Measurements from ENCODE around the gene VAMP2.
A peak's percentile ranks its signal among the peaks of the same experiment; 100 is the strongest.

The VAMP2 gene

GRCh38 chr17:8189041-8189710 is 26.4 kb upstream of the VAMP2 start:
- Histone ChIP-seq H3K9me3 (ENCODE audit: control insufficient read depth, low read length) (no peaks in the 10 kb centered on the region), H3K27me3 (ENCODE audit: control insufficient read depth, insufficient read depth, low read length, poor library complexity, severe bottlenecking) (peaks cover 21% of the 10 kb centered on the region), H3K4me1 (ENCODE audit: control insufficient read depth, insufficient read depth, low read length) (peaks cover 17% of the 10 kb centered on the region), H3K4me3 (ENCODE audit: insufficient read depth, low read depth, low read length) (peak overlapping the region; percentile 58), H3K36me3 (ENCODE audit: control insufficient read depth, insufficient read depth, low read length) (no peaks in the 10 kb centered on the region), H3K27ac (ENCODE audit: insufficient read depth, low read depth, low read length, poor library complexity, severe bottlenecking) (no peak overlapping the region)
- 13% methylated on average over 67 of the region's 67 CpGs for WGBS, 2 experiments

- Histone ChIP-seq H3K27me3 (ENCODE audit: control insufficient read depth, insufficient read depth, low read length, poor library complexity, severe bottlenecking) (peaks cover 21% of the 10 kb centered on the region), H3K4me1 (ENCODE audit: control insufficient read depth, insufficient read depth, low read length) (peaks cover 17% of the 10 kb centered on the region), H3K27ac (ENCODE audit: insufficient read depth, low read depth, low read length, poor library complexity, severe bottlenecking) (no peak overlapping the region), H3K9me3 (ENCODE audit: control insufficient read depth, low read length) (no peaks in the 10 kb centered on the region), H3K4me3 (ENCODE audit: insufficient read depth, low read depth, low read length) (peak overlapping the region; percentile 18), H3K36me3 (ENCODE audit: control insufficient read depth, insufficient read depth, low read length) (no peaks in the 10 kb centered on the region)
- WGBS, 2 experiments: 60 to 62% methylated on average over 12 of the region's 12 CpGs
Measured at GRCh38 chr17:8188263-8188839, 25.6 kb upstream of the VAMP2 start.

GRCh38 chr17:8187517-8188262 is 24.9 kb upstream of the VAMP2 start:
- Histone ChIP-seq H3K4me1 (ENCODE audit: control insufficient read depth, insufficient read depth, low read length) (peaks cover 15% of the 10 kb centered on the region), H3K36me3 (ENCODE audit: control insufficient read depth, insufficient read depth, low read length) (no peaks in the 10 kb centered on the region), H3K27ac (ENCODE audit: insufficient read depth, low read depth, low read length, poor library complexity, severe bottlenecking) (peak overlapping the region; percentile 11), H3K9me3 (ENCODE audit: control insufficient read depth, low read length) (no peaks in the 10 kb centered on the region), H3K4me3 (ENCODE audit: insufficient read depth, low read depth, low read length) (peak overlapping the region; percentile 67), H3K27me3 (ENCODE audit: control insufficient read depth, insufficient read depth, low read length, poor library complexity, severe bottlenecking) (peaks cover 21% of the 10 kb centered on the region)
- WGBS, 2 experiments: 3 to 4% methylated on average over 25 of the region's 25 CpGs

- Histone ChIP-seq H3K4me3 (ENCODE audit: insufficient read depth, low read depth, low read length) (peak overlapping the region; percentile 67), H3K9me3 (ENCODE audit: control insufficient read depth, low read length) (no peaks in the 10 kb centered on the region), H3K27ac (ENCODE audit: insufficient read depth, low read depth, low read length, poor library complexity, severe bottlenecking) (peak overlapping the region; percentile 11), H3K36me3 (ENCODE audit: control insufficient read depth, insufficient read depth, low read length) (no peaks in the 10 kb centered on the region), H3K27me3 (ENCODE audit: control insufficient read depth, insufficient read depth, low read length, poor library complexity, severe bottlenecking) (peaks cover 21% of the 10 kb centered on the region), H3K4me1 (ENCODE audit: control insufficient read depth, insufficient read depth, low read length) (peaks cover 14% of the 10 kb centered on the region)
- 0% methylated on average over 32 of the region's 32 CpGs for WGBS, 2 experiments
Measured at GRCh38 chr17:8186787-8187516, 24.2 kb upstream of the VAMP2 start.

- Histone ChIP-seq H3K36me3 (ENCODE audit: control insufficient read depth, insufficient read depth, low read length) (no peaks in the 10 kb centered on the region), H3K4me3 (ENCODE audit: insufficient read depth, low read depth, low read length) (peak overlapping the region; percentile 67), H3K4me1 (ENCODE audit: control insufficient read depth, insufficient read depth, low read length) (peaks cover 14% of the 10 kb centered on the region), H3K9me3 (ENCODE audit: control insufficient read depth, low read length) (no peaks in the 10 kb centered on the region), H3K27ac (ENCODE audit: insufficient read depth, low read depth, low read length, poor library complexity, severe bottlenecking) (no peak overlapping the region), H3K27me3 (ENCODE audit: control insufficient read depth, insufficient read depth, low read length, poor library complexity, severe bottlenecking) (peaks cover 21% of the 10 kb centered on the region)
- WGBS, 2 experiments: 0% methylated on average over 23 of the region's 23 CpGs
Measured at GRCh38 chr17:8186446-8186786, 23.7 kb upstream of the VAMP2 start.

- WGBS, 2 experiments: 2 to 3% methylated on average over 44 of the region's 44 CpGs
Measured at GRCh38 chr17:8185582-8186445, 23.1 kb upstream of the VAMP2 start.

GRCh38 chr17:8176998-8177731 is 14.4 kb upstream of the VAMP2 start:
- Histone ChIP-seq H3K36me3 (ENCODE audit: control insufficient read depth, insufficient read depth, low read length) (no peaks in the 10 kb centered on the region), H3K27ac (ENCODE audit: insufficient read depth, low read depth, low read length, poor library complexity, severe bottlenecking) (no peak overlapping the region), H3K4me1 (ENCODE audit: control insufficient read depth, insufficient read depth, low read length) (peaks cover 23% of the 10 kb centered on the region), H3K9me3 (ENCODE audit: control insufficient read depth, low read length) (no peaks in the 10 kb centered on the region), H3K4me3 (ENCODE audit: insufficient read depth, low read depth, low read length) (peak overlapping the region; percentile 63), H3K27me3 (ENCODE audit: control insufficient read depth, insufficient read depth, low read length, poor library complexity, severe bottlenecking) (no peaks in the 10 kb centered on the region)
- 81 to 82% methylated on average over 19 of the region's 19 CpGs for WGBS, 2 experiments

More at GRCh38 chr17:8185582-8186445, 23.1 kb upstream of the VAMP2 start:
- no peak overlapping the region for H3K27ac ChIP-seq (ENCODE audit: insufficient read depth, low read depth, low read length, poor library complexity, severe bottlenecking)
- H3K9me3 ChIP-seq (ENCODE audit: control insufficient read depth, low read length): no peaks in the 10 kb centered on the region
- peaks cover 21% of the 10 kb centered on the region for H3K27me3 ChIP-seq (ENCODE audit: control insufficient read depth, insufficient read depth, low read length, poor library complexity, severe bottlenecking)
- H3K4me1 ChIP-seq (ENCODE audit: control insufficient read depth, insufficient read depth, low read length): peaks cover 14% of the 10 kb centered on the region
- H3K36me3 ChIP-seq (ENCODE audit: control insufficient read depth, insufficient read depth, low read length): no peaks in the 10 kb centered on the region
- H3K4me3 ChIP-seq (ENCODE audit: insufficient read depth, low read depth, low read length): peak overlapping the region; percentile 67

- Histone ChIP-seq H3K4me1 (ENCODE audit: control insufficient read depth, insufficient read depth, low read length) (peaks cover 23% of the 10 kb centered on the region), H3K27ac (ENCODE audit: insufficient read depth, low read depth, low read length, poor library complexity, severe bottlenecking) (peak within 1 kb of the TSS; percentile 85), H3K36me3 (ENCODE audit: control insufficient read depth, insufficient read depth, low read length) (no peaks in the 10 kb centered on the region), H3K9me3 (ENCODE audit: control insufficient read depth, low read length) (no peaks in the 10 kb centered on the region), H3K27me3 (ENCODE audit: control insufficient read depth, insufficient read depth, low read length, poor library complexity, severe bottlenecking) (no peaks in the 10 kb centered on the region), H3K4me3 (ENCODE audit: insufficient read depth, low read depth, low read length) (peak within 1 kb of the TSS; percentile 63)
- WGBS, 2 experiments: 6 to 7% methylated on average over 56 of the region's 56 CpGs
Measured at GRCh38 chr17:8176197-8176940, 13.6 kb upstream of the VAMP2 start, which contains the start of gene TMEM107. TSS of gene TMEM107 (minus strand) at chr17:8176380. CDS start at chr17:8176286, 94 bp downstream.

Data from ectodermal cell (in vitro differentiated cells).